GM21515 (cell line): ENCODE data around the gene COL4A3.
A peak's percentile ranks its signal among the peaks of the same experiment; 100 is the strongest.

Source experiments
- ATAC-seq: cut with Tn5 transposase; IDR thresholded peaks from one replicate; pipeline ENCODE4 v1.9.1; 2021; ENCODE audit not compliant: unreplicated experiment

COL4A3 gene

DNA sequence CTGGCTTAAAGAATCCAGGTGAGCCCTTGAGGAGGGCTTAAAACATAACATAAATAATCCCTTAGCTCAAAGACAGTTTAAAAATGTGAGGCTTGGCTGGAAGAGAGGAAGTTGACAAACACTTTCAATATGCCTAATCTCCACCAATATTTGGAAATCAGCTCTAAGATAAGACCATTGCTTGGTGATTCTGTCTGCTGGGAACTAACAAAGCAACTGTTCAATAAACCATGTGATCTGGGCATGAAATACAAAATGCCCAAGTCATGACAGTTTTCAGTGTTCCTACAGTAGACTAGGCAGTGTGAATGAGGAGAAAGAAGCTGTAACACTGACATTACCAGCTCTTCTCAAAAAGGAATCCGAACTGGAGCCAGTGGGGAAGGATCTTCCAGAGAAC is 171.3 kb downstream of the COL4A3 start:
- ATAC-seq, result no peak

DNA sequence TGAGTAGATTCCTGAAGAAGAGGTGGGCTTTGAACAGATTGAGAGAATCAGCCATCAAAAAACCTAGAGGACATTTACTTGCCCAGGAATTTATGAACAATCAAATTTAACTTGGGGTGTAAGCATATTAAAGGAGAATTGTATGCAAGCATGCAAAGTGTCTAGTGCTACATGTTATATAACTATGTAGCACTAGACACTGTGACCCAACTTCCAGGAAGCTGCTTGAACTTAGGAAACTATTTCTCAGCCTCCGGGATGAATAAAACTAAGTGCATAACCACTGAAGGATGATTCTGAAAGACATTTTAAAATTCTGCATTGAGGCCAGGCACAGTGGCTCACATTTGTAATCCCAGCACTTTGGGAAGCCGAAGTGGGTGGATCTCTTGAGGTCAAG is 173.0 kb downstream of the COL4A3 start:
- no peak for ATAC-seq

GRCh38 chr2:227339098-227339599 is 174.7 kb downstream of the COL4A3 start:
- ATAC-seq, result no peak

GRCh38 chr2:227340106-227340505 is 175.7 kb downstream of the COL4A3 start:
- no peak for ATAC-seq

DNA sequence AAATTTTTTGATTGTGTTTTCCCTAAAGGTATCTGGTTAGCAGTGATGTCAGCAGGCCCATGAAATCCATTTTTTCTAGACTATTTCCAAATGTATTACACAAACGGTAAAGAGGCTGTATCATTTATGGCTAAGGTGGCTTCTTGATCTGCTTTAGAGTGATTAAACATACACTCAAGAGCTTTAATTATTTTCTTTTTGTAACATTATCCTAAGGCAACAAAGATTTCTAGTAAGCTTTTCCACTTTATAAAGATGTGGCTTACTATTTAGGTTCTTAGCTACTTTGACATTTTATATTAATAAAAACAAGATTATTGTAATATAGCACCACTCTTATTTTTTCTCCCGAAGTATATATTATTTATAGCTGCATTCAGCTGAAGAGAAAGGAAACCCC is 177.1 kb downstream of the COL4A3 start:
- no peak for ATAC-seq

DNA sequence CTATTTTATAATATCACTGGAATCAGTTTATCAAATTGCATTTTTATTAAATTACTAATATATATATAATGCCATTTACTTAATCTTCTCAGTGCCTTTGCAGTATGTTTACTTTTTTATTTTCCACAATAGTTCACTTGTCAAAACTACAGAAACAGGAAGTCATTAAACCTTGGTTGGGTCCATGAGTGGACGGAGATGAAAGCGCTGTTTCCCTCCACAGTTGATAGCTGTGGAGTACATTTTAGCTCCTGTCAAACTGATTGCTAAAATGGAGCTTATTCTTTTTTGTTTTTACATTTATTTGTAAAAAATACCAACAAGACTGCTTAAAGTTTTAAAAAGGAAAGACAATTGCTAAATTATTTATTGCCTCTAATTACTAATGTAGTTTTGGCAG is 179.8 kb downstream of the COL4A3 start:
- no peak for ATAC-seq

GRCh38 chr2:227347117-227347516 is 182.7 kb downstream of the COL4A3 start:
- ATAC-seq, result no peak

- no peak for ATAC-seq
Measured at GRCh38 chr2:227348324-227348723, 183.9 kb downstream of the COL4A3 start.

DNA sequence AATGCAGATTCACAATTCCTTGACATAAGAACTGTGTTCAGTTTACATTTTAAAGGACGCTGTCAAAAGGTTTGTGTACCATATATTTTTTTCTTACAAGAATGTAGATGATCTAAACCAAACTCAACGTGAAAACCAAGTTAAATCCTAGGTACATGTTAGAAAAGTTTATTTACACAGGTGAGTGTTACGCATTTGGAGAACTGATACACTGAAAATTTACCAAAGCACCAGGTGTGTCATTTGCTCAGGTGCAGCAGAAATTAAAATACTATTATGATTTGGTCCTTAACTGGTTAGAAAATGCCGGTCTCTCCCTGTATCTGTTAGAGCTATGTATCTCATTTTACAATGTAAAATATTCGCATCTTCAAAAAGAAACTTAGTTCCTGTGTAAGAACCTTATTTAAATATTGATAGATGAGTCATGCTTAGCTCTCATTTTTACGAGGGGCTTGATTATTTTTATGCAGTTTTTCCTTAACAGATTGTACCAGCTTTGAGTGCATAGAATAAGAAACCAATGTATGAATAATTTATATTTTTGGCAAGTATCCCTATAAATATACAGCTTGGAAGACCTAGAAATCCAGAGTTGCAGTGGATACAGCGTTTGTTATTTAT is 185.7 kb downstream of the COL4A3 start:
- no peak for ATAC-seq

GRCh38 chr2:227351639-227352038 is 187.2 kb downstream of the COL4A3 start:
- peak; percentile 74 for ATAC-seq

GRCh38 chr2:227360351-227360750 is 195.9 kb downstream of the COL4A3 start:
- no peak for ATAC-seq

- no peak for ATAC-seq
Measured at GRCh38 chr2:227363756-227364155, 199.3 kb downstream of the COL4A3 start.
